Thyroid gland (tissue), 4 donors: Measurements from ENCODE around the gene SOCS1. TPM values are rescaled to one million over a fixed set of nuclear protein-coding genes. Genes with fewer than 3 reads are reported as not detected.

Experiments
- DNase-seq, 2 donors: peaks; one replicate each; pipeline ENCODE4 v3.0.0-alpha.2; 2019
- H3K27ac ChIP-seq, 3 donors: fragments of 200-600 bp; sonication (generic); 1 replicate in 2 of 3; 2 replicates in 1 of 3; pipeline ENCODE4 v1.5.1; 2016 to 2019; ENCODE audit warnings: mild to moderate bottlenecking in 1 of 3, moderate library complexity in 1 of 3
- H3K27me3 ChIP-seq: fragments of 200-600 bp; sonication (generic); one replicate; pipeline ENCODE4 v1.5.1; 2019
- H3K36me3 ChIP-seq, 2 donors: fragments of 200-600 bp; sonication (generic); one replicate each; pipeline ENCODE4 v1.5.1; 2016 to 2019
- H3K4me1 ChIP-seq, 2 donors: fragments of 200-600 bp; sonication (generic); one replicate each; pipeline ENCODE4 v1.5.1; 2017 to 2019
- H3K4me3 ChIP-seq, 3 donors: fragments of 200-600 bp; sonication (generic); replicated peaks in 1 of 3; 1 replicate in 2 of 3; 2 replicates in 1 of 3; pipeline ENCODE4 v1.5.1; 2016; ENCODE audit warnings: mild to moderate bottlenecking in 1 of 3
- H3K9me3 ChIP-seq: fragments of 200-600 bp; sonication (generic); one replicate; pipeline ENCODE4 v1.5.1; 2017
- CTCF ChIP-seq, 6 experiments: fragments of 200-600 bp in 3 of 6; fragments of 450-650 bp in 3 of 6; sonication (generic) in 3 of 6; IDR thresholded peaks; one replicate each; pipeline ENCODE4 v1.5.1; 2016 to 2019; ENCODE audit warnings: antibody characterized with exemption in 6 of 6, mild to moderate bottlenecking in 2 of 6, inconsistent platforms in 1 of 6, moderate library complexity in 1 of 6
- POLR2A ChIP-seq, 2 donors: fragments of 450-650 bp; IDR thresholded peaks; one replicate each; pipeline ENCODE4 v1.6.1; 2017; ENCODE audit warnings: antibody characterized with exemption in 2 of 2, mild to moderate bottlenecking in 2 of 2, moderate library complexity in 1 of 2
- WGBS, 2 donors: methylation state at CpG; one replicate each; pipeline ENCODE4 v1.1.5; 2017; 5-methylcytosine and 5-hydroxymethylcytosine counted together
- intact Hi-C: fragments of 100-400 bp; cut with DNase I; formaldehyde crosslinking; loops from one replicate; pipeline ENCODE4 v1.15.1; 2023
- total RNA-seq, 4 donors: library from RNA; depleted of rRNA; stranded (reverse); fragments of >200 nt; gene quantifications; one replicate each; pipeline ENCODE4 v1.2.3, GENCODE V29; 2016

The SOCS1 gene
- total RNA-seq, 4 donors from 2014 or later, result 2.4 to 11.3 (median 6.2) TPM

GRCh38 chr16:11272921-11273720, 17.1 kb upstream of the SOCS1 start, which contains the start of gene PRM3:
Gene PRM3, minus strand, starts transcription at chr16:11273629. Its CDS starts 34 bp downstream, at chr16:11273595.
- Histone ChIP-seq H3K4me3 (no peak within 1 kb of the TSS), H3K9me3 (no peaks in the 10 kb centered on the region), H3K36me3 (no peaks in the 10 kb centered on the region), H3K27ac (no peak within 1 kb of the TSS), H3K27me3 (no peaks in the 10 kb centered on the region), H3K4me1 (no peaks in the 10 kb centered on the region)
- intact Hi-C loops, result no loop called here
- 79 to 85% methylated on average over 26 to 30 of the region's 30 CpGs for WGBS, 2 donors
- TF ChIP-seq CTCF (IDR thresholded peaks at IDR 0.05) (no peak), POLR2A (IDR thresholded peaks at IDR 0.05) (no peak)
- DNase-seq, result no peak

DNA sequence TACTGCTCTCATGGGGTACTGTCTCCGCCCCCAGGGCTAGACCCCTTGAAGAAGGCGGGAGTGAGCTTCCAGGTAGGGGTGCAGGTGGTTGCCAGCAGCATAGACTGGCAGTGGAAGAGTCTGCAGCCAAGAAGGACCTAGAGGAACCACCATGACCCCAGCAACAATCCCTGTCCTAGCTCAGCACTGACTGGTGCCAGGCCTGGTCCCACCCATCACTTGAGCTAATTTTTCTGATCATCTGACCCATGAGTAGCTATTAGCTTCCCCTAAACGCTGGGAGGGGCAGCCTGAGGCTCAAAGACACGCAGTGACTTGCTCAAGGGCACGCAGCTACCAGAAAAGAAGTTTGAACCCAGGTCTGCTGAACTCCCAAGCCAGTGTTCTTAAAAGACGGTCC, 16.5 kb upstream of the SOCS1 start:
- H3K4me1 ChIP-seq, result no peaks in the 10 kb centered on the region
- intact Hi-C loops, result no loop called here
- whole genome bisulfite sequencing, 2 donors, result 81 to 92% methylated on average over 4 to 6 of the region's 6 CpGs
- no peak overlapping the region for H3K4me3 ChIP-seq
- no peaks in the 10 kb centered on the region for H3K9me3 ChIP-seq
- no peak overlapping the region for H3K27ac ChIP-seq
- DNase-seq, result no peak
- TF ChIP-seq POLR2A (IDR thresholded peaks at IDR 0.05) (no peak), CTCF (IDR thresholded peaks at IDR 0.05) (no peak)
- H3K36me3 ChIP-seq, result no peaks in the 10 kb centered on the region
- no peaks in the 10 kb centered on the region for H3K27me3 ChIP-seq

GRCh38 chr16:11271610-11272009, 15.6 kb upstream of the SOCS1 start:
- no peaks in the 10 kb centered on the region for H3K4me1 ChIP-seq
- no peaks in the 10 kb centered on the region for H3K9me3 ChIP-seq
- H3K27me3 ChIP-seq, result no peaks in the 10 kb centered on the region
- DNase-seq, result no peak
- no peaks in the 10 kb centered on the region for H3K36me3 ChIP-seq
- TF ChIP-seq POLR2A (IDR thresholded peaks at IDR 0.05), result no peak
- TF ChIP-seq CTCF (IDR thresholded peaks at IDR 0.05), result no peak
- no peak overlapping the region for H3K4me3 ChIP-seq
- intact Hi-C loops, result no loop called here
- no peak overlapping the region for H3K27ac ChIP-seq
- 95 to 98% methylated on average over 9 to 10 of the region's 10 CpGs for WGBS, 2 donors

DNA sequence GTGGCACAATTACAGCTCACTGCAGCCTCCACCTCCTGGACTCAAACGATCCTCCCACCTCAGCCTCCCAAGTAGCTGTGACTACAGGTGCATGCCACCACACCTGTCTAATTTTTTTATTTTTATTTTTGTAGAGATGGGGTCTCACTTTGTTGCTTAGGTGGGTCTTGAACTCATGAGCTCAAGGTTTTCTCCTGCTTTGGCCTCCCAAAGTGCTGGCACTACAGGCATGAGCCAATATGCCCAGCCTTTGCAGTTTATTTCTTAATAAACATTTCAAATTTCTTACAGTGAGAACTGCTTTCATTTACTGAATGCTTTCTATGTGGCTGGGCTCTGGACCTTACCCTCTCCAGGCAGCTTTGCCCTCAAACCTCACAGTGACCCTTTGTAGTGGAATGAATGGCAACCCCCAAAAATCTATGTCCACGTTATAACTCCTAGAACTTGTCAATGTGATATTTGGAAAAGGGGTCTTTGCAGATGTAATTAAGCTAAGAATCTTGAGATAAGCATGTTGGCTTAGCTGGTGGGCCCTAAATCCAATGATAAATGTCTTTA, 14.7 kb upstream of the SOCS1 start:
- no peak overlapping the region for H3K27ac ChIP-seq
- no peak for TF ChIP-seq POLR2A (IDR thresholded peaks at IDR 0.05)
- H3K36me3 ChIP-seq, result no peaks in the 10 kb centered on the region
- intact Hi-C loops, result no loop called here
- no peak for DNase-seq
- no peaks in the 10 kb centered on the region for H3K27me3 ChIP-seq
- H3K9me3 ChIP-seq, result no peaks in the 10 kb centered on the region
- no peaks in the 10 kb centered on the region for H3K4me1 ChIP-seq
- no peak overlapping the region for H3K4me3 ChIP-seq
- WGBS, 2 donors, result 90 to 97% methylated on average over 2 of the region's 2 CpGs

- no peaks in the 10 kb centered on the region for H3K27me3 ChIP-seq
- no peaks in the 10 kb centered on the region for H3K4me1 ChIP-seq
- H3K9me3 ChIP-seq, result no peaks in the 10 kb centered on the region
- DNase-seq, result no peak
- no peaks in the 10 kb centered on the region for H3K36me3 ChIP-seq
- intact Hi-C loops, result no loop called here
- 96% methylated on average over 9 to 11 of the region's 11 CpGs for WGBS, 2 donors
- no peak within 1 kb of the TSS for H3K4me3 ChIP-seq
- H3K27ac ChIP-seq, result no peak within 1 kb of the TSS
- no peak for TF ChIP-seq POLR2A (IDR thresholded peaks at IDR 0.05)
- no peak for TF ChIP-seq CTCF (IDR thresholded peaks at IDR 0.05)
Observed at GRCh38 chr16:11268921-11269375, 12.9 kb upstream of the SOCS1 start, which contains the start of gene TNP2. Gene TNP2, minus strand, starts transcription at chr16:11269325. Its CDS starts 63 bp downstream, at chr16:11269262.
